Subcutaneous abdominal adipose tissue (tissue), 5 donors: ENCODE measurements around the gene INAVA.

ENCODE experiments used
- H3K27ac ChIP-seq: one replicate; pipeline ENCODE4 v1.7.0; 2013; ENCODE audit warnings: low read depth, mild to moderate bottlenecking, inconsistent platforms, low read length, moderate library complexity
- H3K27me3 ChIP-seq, 5 donors: one replicate each; pipeline ENCODE4 v1.7.0; 2013; ENCODE audit warnings: low read length in 5 of 5, inconsistent platforms in 1 of 5; ENCODE audit not compliant: control insufficient read depth in 5 of 5, insufficient read depth in 4 of 5
- H3K36me3 ChIP-seq, 5 donors: one replicate each; pipeline ENCODE4 v1.7.0; 2013; ENCODE audit warnings: low read length in 5 of 5; ENCODE audit not compliant: control insufficient read depth in 5 of 5, insufficient read depth in 5 of 5
- H3K4me1 ChIP-seq, 5 donors: one replicate each; pipeline ENCODE4 v1.7.0; 2013; ENCODE audit warnings: low read length in 5 of 5, mild to moderate bottlenecking in 3 of 5, moderate library complexity in 1 of 5; ENCODE audit not compliant: control insufficient read depth in 5 of 5, insufficient read depth in 5 of 5
- H3K4me3 ChIP-seq, 5 donors: one replicate each; pipeline ENCODE4 v1.7.0; 2013; ENCODE audit warnings: low read length in 5 of 5, low read depth in 1 of 5
- H3K9ac ChIP-seq, 5 donors: one replicate each; pipeline ENCODE4 v1.7.0; 2013; ENCODE audit warnings: low read length in 5 of 5, mild to moderate bottlenecking in 4 of 5, moderate library complexity in 3 of 5
- H3K9me3 ChIP-seq, 5 donors: one replicate each; pipeline ENCODE4 v1.7.0; 2013; ENCODE audit warnings: low read length in 5 of 5; ENCODE audit not compliant: control insufficient read depth in 5 of 5
- donor health status: healthy.
- donor health status: healthy.
- donor health status: healthy.
- donor health status: healthy.
- donor health status: healthy.

Gene INAVA

GRCh38 chr1:200894712-200895442 lies at the start of gene INAVA:
INAVA (plus strand) TSS chr1:200894900; CDS start chr1:200898401, 3,501 bp downstream.
- Histone ChIP-seq H3K4me3 (no peak within 1 kb of the TSS), H3K36me3 (no peaks in the 10 kb centered on the region), H3K4me1 (peaks cover 0 to 19% (median 13%) of the 10 kb centered on the region in 5 donors), H3K9me3 (no peaks in the 10 kb centered on the region), H3K9ac (no peak within 1 kb of the TSS), H3K27ac (no peak within 1 kb of the TSS), H3K27me3 (peaks cover 6 to 37% (median 22%) of the 10 kb centered on the region in 5 donors)

GRCh38 chr1:200845360-200845759 lies 49.3 kb upstream of the INAVA start:
- Histone ChIP-seq H3K27ac (no peak overlapping the region), H3K9ac (no peak overlapping the region), H3K4me1 (no peaks in the 10 kb centered on the region), H3K27me3 (no peaks in the 10 kb centered on the region), H3K4me3 (no peak overlapping the region), H3K36me3 (peaks cover 32 to 44% (median 35%) of the 10 kb centered on the region in 5 donors), H3K9me3 (no peaks in the 10 kb centered on the region)

GRCh38 chr1:200846398-200846797 lies 48.3 kb upstream of the INAVA start:
- Histone ChIP-seq H3K4me3 (no peak overlapping the region), H3K9me3 (no peaks in the 10 kb centered on the region), H3K27ac (no peak overlapping the region), H3K4me1 (no peaks in the 10 kb centered on the region), H3K9ac (no peak overlapping the region), H3K36me3 (peaks cover 37 to 50% (median 42%) of the 10 kb centered on the region in 5 donors), H3K27me3 (no peaks in the 10 kb centered on the region)

GRCh38 chr1:200849430-200849829 lies 45.3 kb upstream of the INAVA start:
- Histone ChIP-seq H3K27me3 (no peaks in the 10 kb centered on the region), H3K4me3 (no peak overlapping the region)

GRCh38 chr1:200850554-200850953 lies 44.1 kb upstream of the INAVA start:
- H3K4me1 ChIP-seq, result no peaks in the 10 kb centered on the region
- no peak overlapping the region for H3K9ac ChIP-seq
- H3K9me3 ChIP-seq, result no peaks in the 10 kb centered on the region
- no peaks in the 10 kb centered on the region for H3K27me3 ChIP-seq
- peaks cover 38 to 67% (median 49%) of the 10 kb centered on the region in 5 donors for H3K36me3 ChIP-seq
- no peak overlapping the region for H3K27ac ChIP-seq
- no peak overlapping the region for H3K4me3 ChIP-seq

More at GRCh38 chr1:200849430-200849829, 45.3 kb upstream of the INAVA start:
- no peaks in the 10 kb centered on the region for H3K4me1 ChIP-seq
- H3K36me3 ChIP-seq, result peaks cover 43 to 63% (median 51%) of the 10 kb centered on the region in 5 donors
- no peak overlapping the region for H3K9ac ChIP-seq
- H3K9me3 ChIP-seq, result no peaks in the 10 kb centered on the region
- no peak overlapping the region for H3K27ac ChIP-seq

GRCh38 chr1:200856716-200857357 lies 37.9 kb upstream of the INAVA start:
- Histone ChIP-seq H3K27me3 (no peaks in the 10 kb centered on the region), H3K9me3 (no peaks in the 10 kb centered on the region), H3K36me3 (peaks cover 35 to 41% (median 38%) of the 10 kb centered on the region in 5 donors), H3K4me3 (no peak overlapping the region), H3K4me1 (peaks cover 0 to 3% (median 0%) of the 10 kb centered on the region in 5 donors), H3K27ac (no peak overlapping the region), H3K9ac (no peak overlapping the region)

GRCh38 chr1:200857804-200858203 lies 36.9 kb upstream of the INAVA start:
- Histone ChIP-seq H3K36me3 (peaks cover 35 to 44% (median 39%) of the 10 kb centered on the region in 5 donors), H3K27me3 (no peaks in the 10 kb centered on the region), H3K4me1 (peaks cover 0 to 3% (median 0%) of the 10 kb centered on the region in 5 donors), H3K9me3 (no peaks in the 10 kb centered on the region), H3K4me3 (no peak overlapping the region), H3K27ac (no peak overlapping the region), H3K9ac (no peak overlapping the region)

GRCh38 chr1:200861937-200862647 lies 32.6 kb upstream of the INAVA start:
- no peak overlapping the region for H3K27ac ChIP-seq
- peaks cover 0 to 3% (median 0%) of the 10 kb centered on the region in 5 donors for H3K4me1 ChIP-seq
- H3K4me3 ChIP-seq, result no peak overlapping the region
- H3K9ac ChIP-seq, result no peak overlapping the region
- no peaks in the 10 kb centered on the region for H3K27me3 ChIP-seq
- peaks cover 13 to 28% (median 22%) of the 10 kb centered on the region in 5 donors for H3K36me3 ChIP-seq
- no peaks in the 10 kb centered on the region for H3K9me3 ChIP-seq

GRCh38 chr1:200862713-200863415 lies 31.8 kb upstream of the INAVA start:
- H3K9me3 ChIP-seq, result no peaks in the 10 kb centered on the region
- no peak overlapping the region for H3K27ac ChIP-seq
- H3K9ac ChIP-seq, result no peak overlapping the region
- H3K27me3 ChIP-seq, result no peaks in the 10 kb centered on the region
- H3K36me3 ChIP-seq, result peaks cover 6 to 20% (median 15%) of the 10 kb centered on the region in 5 donors
- H3K4me3 ChIP-seq, result no peak overlapping the region
- H3K4me1 ChIP-seq, result peaks cover 0 to under 1% (median 0%) of the 10 kb centered on the region in 5 donors
